Hepatocyte (in vitro differentiated cells): ENCODE results near the gene MPZL2.

Source experiments
- EZH2 ChIP-seq: fragments of 200-600 bp; sonication (generic); IDR thresholded peaks from 2 replicates; pipeline ENCODE4 v1.6.1; 2016; ENCODE audit warnings: antibody characterized with exemption, mild to moderate bottlenecking, borderline replicate concordance
- TF ChIP-seq, protein P1 (sequence below): fragments of 200-600 bp; sonication (generic); IDR thresholded peaks from 2 replicates; pipeline ENCODE4 v1.5.1; 2016; ENCODE audit warnings: antibody characterized with exemption, mild to moderate bottlenecking; ENCODE audit not compliant: poor library complexity

DNA sequence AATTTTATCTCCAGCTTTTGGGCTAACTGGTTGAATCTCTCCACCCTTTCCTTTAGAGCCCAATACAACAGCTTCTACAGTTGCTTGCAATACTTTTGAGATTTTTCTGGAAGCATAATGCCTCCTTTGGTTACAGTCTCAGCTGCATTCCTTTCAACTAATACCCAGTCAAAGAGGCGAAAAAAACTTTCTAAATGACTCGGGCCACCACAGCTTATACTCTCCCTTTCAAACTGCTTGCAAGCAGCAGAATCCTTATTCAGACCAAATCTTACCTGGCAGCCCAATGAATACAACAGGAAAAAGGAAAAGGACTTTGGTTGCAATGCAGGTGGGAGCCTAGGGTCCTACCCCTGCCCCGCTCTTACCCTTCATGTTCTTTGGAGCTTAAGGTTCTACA, 55.1 kb downstream of the MPZL2 start:
- TF ChIP-seq, protein P1, sequence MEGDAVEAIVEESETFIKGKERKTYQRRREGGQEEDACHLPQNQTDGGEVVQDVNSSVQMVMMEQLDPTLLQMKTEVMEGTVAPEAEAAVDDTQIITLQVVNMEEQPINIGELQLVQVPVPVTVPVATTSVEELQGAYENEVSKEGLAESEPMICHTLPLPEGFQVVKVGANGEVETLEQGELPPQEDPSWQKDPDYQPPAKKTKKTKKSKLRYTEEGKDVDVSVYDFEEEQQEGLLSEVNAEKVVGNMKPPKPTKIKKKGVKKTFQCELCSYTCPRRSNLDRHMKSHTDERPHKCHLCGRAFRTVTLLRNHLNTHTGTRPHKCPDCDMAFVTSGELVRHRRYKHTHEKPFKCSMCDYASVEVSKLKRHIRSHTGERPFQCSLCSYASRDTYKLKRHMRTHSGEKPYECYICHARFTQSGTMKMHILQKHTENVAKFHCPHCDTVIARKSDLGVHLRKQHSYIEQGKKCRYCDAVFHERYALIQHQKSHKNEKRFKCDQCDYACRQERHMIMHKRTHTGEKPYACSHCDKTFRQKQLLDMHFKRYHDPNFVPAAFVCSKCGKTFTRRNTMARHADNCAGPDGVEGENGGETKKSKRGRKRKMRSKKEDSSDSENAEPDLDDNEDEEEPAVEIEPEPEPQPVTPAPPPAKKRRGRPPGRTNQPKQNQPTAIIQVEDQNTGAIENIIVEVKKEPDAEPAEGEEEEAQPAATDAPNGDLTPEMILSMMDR = no peak
- TF ChIP-seq EZH2 = no peak
